Testis (tissue), 2 donors: Measurements from ENCODE around the gene TBCE.

Experiments
- POLR2A ChIP-seq: fragments of 450-650 bp; IDR thresholded peaks from one replicate; pipeline ENCODE4 v1.6.1; 2017; ENCODE audit warnings: antibody characterized with exemption, mild to moderate bottlenecking, moderate library complexity
- TF ChIP-seq, protein P1 (sequence below), 3 experiments: fragments of 450-650 bp in 2 of 3; fragments of 200-600 bp in 1 of 3; sonication (generic) in 1 of 3; IDR thresholded peaks; one replicate each; pipeline ENCODE4 v1.5.1; 2016 to 2019; ENCODE audit warnings: antibody characterized with exemption in 3 of 3, mild to moderate bottlenecking in 2 of 3, moderate library complexity in 1 of 3

DNA sequence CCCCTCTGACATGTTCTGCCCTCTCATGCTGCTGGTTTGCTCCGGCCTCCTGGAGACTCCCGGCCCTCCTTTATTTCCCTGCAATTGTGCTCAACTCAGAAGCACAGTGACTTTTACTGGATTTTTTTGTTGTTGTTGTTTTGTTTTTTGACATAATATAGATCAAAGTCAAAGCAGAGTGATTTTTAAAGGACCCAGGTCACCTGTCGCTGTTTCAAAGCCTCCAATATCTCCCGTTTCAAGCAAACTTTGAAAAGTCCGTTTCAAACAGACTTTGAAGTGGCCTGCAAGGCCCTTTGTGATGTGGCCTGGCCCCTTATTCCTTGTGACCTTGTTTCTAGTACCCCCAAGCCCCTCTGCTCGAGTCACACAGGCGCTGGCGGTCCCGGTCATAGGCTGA, 58.1 kb downstream of the TBCE start:
- TF ChIP-seq, protein P1, sequence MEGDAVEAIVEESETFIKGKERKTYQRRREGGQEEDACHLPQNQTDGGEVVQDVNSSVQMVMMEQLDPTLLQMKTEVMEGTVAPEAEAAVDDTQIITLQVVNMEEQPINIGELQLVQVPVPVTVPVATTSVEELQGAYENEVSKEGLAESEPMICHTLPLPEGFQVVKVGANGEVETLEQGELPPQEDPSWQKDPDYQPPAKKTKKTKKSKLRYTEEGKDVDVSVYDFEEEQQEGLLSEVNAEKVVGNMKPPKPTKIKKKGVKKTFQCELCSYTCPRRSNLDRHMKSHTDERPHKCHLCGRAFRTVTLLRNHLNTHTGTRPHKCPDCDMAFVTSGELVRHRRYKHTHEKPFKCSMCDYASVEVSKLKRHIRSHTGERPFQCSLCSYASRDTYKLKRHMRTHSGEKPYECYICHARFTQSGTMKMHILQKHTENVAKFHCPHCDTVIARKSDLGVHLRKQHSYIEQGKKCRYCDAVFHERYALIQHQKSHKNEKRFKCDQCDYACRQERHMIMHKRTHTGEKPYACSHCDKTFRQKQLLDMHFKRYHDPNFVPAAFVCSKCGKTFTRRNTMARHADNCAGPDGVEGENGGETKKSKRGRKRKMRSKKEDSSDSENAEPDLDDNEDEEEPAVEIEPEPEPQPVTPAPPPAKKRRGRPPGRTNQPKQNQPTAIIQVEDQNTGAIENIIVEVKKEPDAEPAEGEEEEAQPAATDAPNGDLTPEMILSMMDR (IDR thresholded peaks at IDR 0.05): no peak
- TF ChIP-seq POLR2A: no peak
